HG03439 (cell line): Measurements from ENCODE around the gene RBM34.
"Not testable (repeated sequence)": the region's sequence is repeated elsewhere in the genome, so short reads cannot be mapped to it uniquely, and the experiment has no call there.

Experiments
- ATAC-seq: cut with Tn5 transposase; IDR thresholded peaks from one replicate; pipeline ENCODE4 v1.9.1; 2021; ENCODE audit warnings: mild to moderate bottlenecking, moderate library complexity; ENCODE audit not compliant: unreplicated experiment

Gene RBM34

GRCh38 chr1:235122348-235122747 is 38.7 kb downstream of the RBM34 start:
- ATAC-seq: no peak

- ATAC-seq: no peak
Observed at GRCh38 chr1:235113183-235113917, 47.7 kb downstream of the RBM34 start.

- ATAC-seq: no peak
Observed at GRCh38 chr1:235112297-235113182, 48.5 kb downstream of the RBM34 start.

GRCh38 chr1:235111107-235111506 is 49.9 kb downstream of the RBM34 start:
- no peak for ATAC-seq

GRCh38 chr1:235108876-235109275 is 52.2 kb downstream of the RBM34 start:
- ATAC-seq: no peak

- no peak for ATAC-seq
Observed at GRCh38 chr1:235108185-235108593, 52.9 kb downstream of the RBM34 start.

- ATAC-seq: no peak
Observed at GRCh38 chr1:235107368-235108184, 53.5 kb downstream of the RBM34 start.

GRCh38 chr1:235106457-235106856 is 54.6 kb downstream of the RBM34 start:
- no peak for ATAC-seq

- peak; percentile 73 for ATAC-seq
Observed at GRCh38 chr1:235105051-235106043, 55.7 kb downstream of the RBM34 start.

GRCh38 chr1:235102993-235103411 is 58.0 kb downstream of the RBM34 start:
- ATAC-seq: no peak

GRCh38 chr1:235102259-235102582 is 58.8 kb downstream of the RBM34 start:
- no peak for ATAC-seq

GRCh38 chr1:235101558-235102258 is 59.3 kb downstream of the RBM34 start:
- ATAC-seq: no peak

GRCh38 chr1:235100194-235100772 is 60.8 kb downstream of the RBM34 start:
- ATAC-seq: no peak

- ATAC-seq: no peak
Observed at GRCh38 chr1:235098991-235099390, 62.1 kb downstream of the RBM34 start.

GRCh38 chr1:235098547-235098946 is 62.5 kb downstream of the RBM34 start:
- no peak for ATAC-seq

- not testable (repeated sequence) for ATAC-seq
Observed at GRCh38 chr1:235097501-235097900, 63.5 kb downstream of the RBM34 start.

- no peak for ATAC-seq
Observed at GRCh38 chr1:235095938-235096562, 65.0 kb downstream of the RBM34 start.

GRCh38 chr1:235093696-235094592 is 67.1 kb downstream of the RBM34 start:
- ATAC-seq: peak; percentile 64
